ENCODE data around the gene NR1I3.

NR1I3 gene

GRCh38 chr1:161200992-161201835, 36.8 kb downstream of the NR1I3 start:
- DNase-seq (ENCODE audit: low read depth, low spot score) = peak; percentile 24
- in situ Hi-C loops (cut with HindIII; ENCODE audit: low sequenced_read_pairs) = loop anchor here (25.0 kb wide), 1 partner anchor 161 kb away; the partner anchor contains the start of gene CFAP126
- H3K4me3 ChIP-seq (ENCODE audit: low read depth, low read length) = peak overlapping the region; percentile 63

GRCh38 chr1:161200421-161200991, 37.5 kb downstream of the NR1I3 start:
- no peak for DNase-seq (ENCODE audit: low read depth, low spot score)
- in situ Hi-C loops (cut with HindIII; ENCODE audit: low sequenced_read_pairs) = loop anchor here (25.0 kb wide), 1 partner anchor 162 kb away; the partner anchor contains the start of gene CFAP126
- TF ChIP-seq CTCF (IDR thresholded peaks at IDR 0.05; ENCODE audit: low read depth, low read length) = no peak
- H3K4me3 ChIP-seq (ENCODE audit: low read depth, low read length) = no peak overlapping the region

More at GRCh38 chr1:161200992-161201835, 36.8 kb downstream of the NR1I3 start:
- TF ChIP-seq CTCF (IDR thresholded peaks at IDR 0.05; ENCODE audit: low read depth, low read length) = no peak

- TF ChIP-seq CTCF (IDR thresholded peaks at IDR 0.05; ENCODE audit: low read depth, low read length) = no peak
- in situ Hi-C loops (cut with HindIII; ENCODE audit: low sequenced_read_pairs) = loop anchor here (25.0 kb wide), 1 partner anchor 163 kb away; the partner anchor contains the start of gene CFAP126
- no peak for DNase-seq (ENCODE audit: low read depth, low spot score)
- no peak overlapping the region for H3K4me3 ChIP-seq (ENCODE audit: low read depth, low read length)
These were observed 38.4 kb downstream of the NR1I3 start for GRCh38 chr1:161199506-161200139.

GRCh38 chr1:161198897-161199431, 39.0 kb downstream of the NR1I3 start, which contains the start of gene ADAMTS4:
TSS of gene ADAMTS4 (minus strand) at chr1:161199054. CDS start at chr1:161198627, 427 bp downstream.
- TF ChIP-seq CTCF (IDR thresholded peaks at IDR 0.05; ENCODE audit: low read depth, low read length) = no peak
- peak within 1 kb of the TSS; percentile 32 for H3K4me3 ChIP-seq (ENCODE audit: low read depth, low read length)
- DNase-seq (ENCODE audit: low read depth, low spot score) = peak; percentile 46
- in situ Hi-C loops (cut with HindIII; ENCODE audit: low sequenced_read_pairs) = no loop called here

- peak; percentile 18 for TF ChIP-seq CTCF (IDR thresholded peaks at IDR 0.05; ENCODE audit: low read depth, low read length)
- DNase-seq (ENCODE audit: low read depth, low spot score) = peak; percentile 39
- peak overlapping the region; percentile 32 for H3K4me3 ChIP-seq (ENCODE audit: low read depth, low read length)
- in situ Hi-C loops (cut with HindIII; ENCODE audit: low sequenced_read_pairs) = no loop called here
These were observed 39.7 kb downstream of the NR1I3 start for GRCh38 chr1:161198194-161198896.
